ENCODE results near the gene LHX2. TPM values are rescaled to one million over a fixed set of nuclear protein-coding genes. Genes with fewer than 3 reads are reported as not detected.

LHX2 gene
- total RNA-seq, 2 experiments from 2014 or later = not detected

Other genes with a start within 250 kb of the LHX2 start
- 10 to 100 TPM; 12.8 to 14.8 TPM for gene DENND1A, start 81.6 kb upstream of the LHX2 start, total RNA-seq
- gene NEK6, start 246.2 kb downstream of the LHX2 start, total RNA-seq = 10 to 100 TPM; 16.9 to 18.9 TPM